Measurements from ENCODE around the gene MARS2.
"Not testable (repeated sequence)": the region's sequence is repeated elsewhere in the genome, so short reads cannot be mapped to it uniquely, and the experiment has no call there.

The MARS2 gene

DNA sequence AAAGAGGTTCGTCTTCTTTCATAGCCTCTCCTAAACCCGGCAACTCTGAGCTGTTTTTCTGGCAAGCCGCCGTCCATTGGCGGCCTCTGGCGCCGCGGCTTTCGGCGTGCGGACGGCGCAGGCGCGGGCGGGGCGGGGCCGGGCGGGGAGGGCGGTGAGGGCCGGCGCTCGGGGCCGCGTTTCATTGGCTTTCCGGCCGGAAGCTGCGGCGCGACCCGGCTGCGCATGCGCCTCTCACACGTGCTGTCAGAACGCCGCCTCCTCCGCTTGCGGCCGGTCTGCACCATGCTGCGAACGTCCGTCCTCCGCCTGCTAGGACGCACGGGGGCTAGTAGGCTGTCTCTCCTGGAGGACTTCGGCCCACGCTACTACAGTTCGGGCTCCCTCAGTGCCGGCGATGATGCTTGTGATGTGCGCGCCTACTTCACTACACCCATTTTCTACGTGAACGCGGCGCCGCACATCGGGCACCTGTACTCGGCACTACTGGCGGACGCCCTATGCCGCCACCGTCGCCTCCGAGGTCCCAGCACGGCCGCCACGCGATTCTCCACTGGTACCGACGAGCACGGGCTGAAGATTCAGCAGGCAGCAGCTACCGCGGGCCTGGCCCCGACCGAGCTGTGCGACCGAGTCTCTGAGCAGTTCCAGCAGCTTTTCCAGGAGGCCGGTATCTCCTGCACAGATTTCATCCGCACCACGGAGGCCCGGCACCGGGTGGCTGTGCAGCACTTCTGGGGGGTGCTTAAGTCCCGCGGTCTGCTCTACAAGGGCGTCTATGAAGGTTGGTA is at the start of gene MARS2:
Gene MARS2, plus strand, starts transcription at position 249 of the 791 bp plus-strand sequence. Its CDS starts 37 bp downstream, at position 286.
- DNase-seq, result peak; percentile 91

DNA sequence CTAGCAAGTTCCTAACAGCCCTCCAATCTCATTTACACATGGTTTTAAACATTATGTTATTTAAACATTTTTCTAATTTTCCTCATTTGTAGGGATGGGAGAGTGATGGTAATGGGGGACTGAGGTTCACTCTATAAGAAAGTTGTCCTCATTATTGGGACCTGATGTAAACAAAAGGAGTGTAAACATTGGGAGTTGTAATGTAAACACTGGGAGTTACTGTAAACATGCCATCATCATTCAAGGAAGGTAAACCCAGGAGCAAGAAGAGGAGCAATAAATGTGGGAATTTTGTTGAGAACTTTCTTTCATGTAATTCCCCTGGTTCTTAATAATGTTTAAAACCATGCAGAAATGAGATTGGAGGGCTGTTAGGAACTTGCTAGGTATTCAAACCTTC is 47.6 kb upstream of the MARS2 start:
- DNase-seq, result no peak

DNA sequence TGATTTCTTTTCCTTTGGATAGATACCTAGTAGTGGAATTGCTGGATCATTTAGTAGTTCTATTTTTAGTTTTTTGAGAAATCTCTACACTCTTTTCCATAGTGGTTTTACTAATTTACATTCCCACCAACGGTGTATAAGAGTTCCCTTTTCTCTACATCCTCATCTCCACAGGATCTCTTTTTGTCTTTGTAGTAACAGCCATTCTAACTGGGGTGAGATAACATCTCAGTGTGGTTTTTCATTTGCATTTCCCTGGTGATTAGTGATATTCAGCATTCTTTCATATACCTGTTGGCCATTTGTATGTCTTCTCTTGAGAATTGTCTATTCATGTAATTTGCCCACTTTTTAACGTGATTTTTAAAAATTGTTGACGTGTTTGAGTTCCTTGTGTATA is 43.5 kb upstream of the MARS2 start:
- DNase-seq, result no peak

DNA sequence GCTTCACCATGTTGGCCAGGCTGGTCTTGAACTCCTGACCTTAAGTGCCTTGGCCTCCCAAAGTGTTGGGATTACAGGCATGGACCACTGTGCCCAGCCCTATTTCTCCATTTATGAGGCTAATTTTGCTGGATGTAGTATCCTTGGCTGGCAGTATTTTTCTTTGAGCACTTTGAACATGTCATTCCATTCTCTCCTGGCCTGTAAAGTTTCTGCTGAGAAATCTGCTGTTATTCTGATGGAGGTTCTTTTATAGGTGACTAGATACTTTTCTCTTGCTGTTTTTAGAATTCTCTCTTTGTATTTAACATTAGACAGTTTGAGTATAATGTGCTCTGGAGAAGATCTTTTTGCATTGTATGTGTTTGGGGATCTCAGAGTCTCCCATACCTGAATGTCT is 38.9 kb upstream of the MARS2 start:
- no peak for DNase-seq

DNA sequence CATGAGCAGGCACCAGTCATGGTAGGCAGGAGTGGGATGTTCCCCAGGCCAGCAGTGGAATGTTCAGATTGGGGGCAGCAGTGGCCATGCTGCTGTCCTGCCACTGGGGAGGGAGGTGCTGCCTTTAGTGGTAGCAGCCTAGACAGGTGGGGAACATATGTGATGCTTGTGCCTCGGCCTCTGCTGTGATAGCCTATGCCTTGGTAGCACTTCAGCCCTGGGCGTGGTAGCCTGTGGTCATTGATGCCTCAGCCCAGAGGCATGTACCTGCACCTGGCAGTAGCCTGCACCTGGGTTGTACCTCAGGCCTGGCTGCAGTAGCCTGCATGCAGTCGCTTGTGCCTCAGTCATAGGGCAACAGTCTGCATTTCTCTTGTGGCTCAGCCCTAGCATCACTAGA is 36.9 kb upstream of the MARS2 start:
- DNase-seq, result no peak

DNA sequence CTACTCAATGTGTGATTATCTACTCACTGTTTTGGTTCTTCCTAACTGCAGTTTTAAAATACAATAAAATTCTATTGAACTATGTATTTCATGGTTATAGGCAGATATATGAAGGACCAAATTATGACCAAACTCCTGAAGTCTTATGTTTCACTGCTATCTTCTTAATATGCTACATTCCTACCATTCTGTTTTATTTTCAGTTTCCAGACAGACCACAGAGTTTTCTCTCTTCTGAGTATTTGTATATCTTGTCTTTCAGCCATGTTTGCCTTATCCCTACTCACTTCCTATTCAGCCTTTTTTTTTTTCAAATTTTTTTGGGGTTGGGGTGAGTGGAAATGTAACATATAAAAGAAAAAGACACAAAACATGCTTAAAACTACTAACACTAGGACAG is 36.1 kb upstream of the MARS2 start:
- DNase-seq, result no peak

DNA sequence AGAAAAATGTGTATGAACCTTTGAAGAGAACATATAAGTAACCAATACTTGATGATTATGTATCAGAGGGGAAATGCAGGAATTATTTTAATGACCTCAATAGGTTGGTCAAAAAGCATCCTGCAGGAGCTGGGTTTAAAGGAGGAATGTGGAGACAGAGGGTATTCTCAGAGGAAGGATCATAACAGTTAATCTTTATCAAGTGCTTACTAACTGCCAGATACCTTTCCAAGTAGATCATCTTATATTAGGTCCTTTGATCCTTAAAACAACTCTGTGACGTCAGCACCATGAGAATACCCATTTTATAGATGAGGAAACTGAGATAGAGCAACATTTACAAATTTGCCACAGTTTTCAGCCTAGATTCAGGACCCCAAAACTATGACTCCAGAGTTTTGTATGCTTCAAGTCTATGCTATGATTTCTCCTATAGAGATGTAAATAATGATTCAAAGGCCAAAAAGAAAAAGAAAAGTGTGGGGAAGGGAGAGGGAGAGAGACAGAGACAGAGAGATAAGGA is 32.7 kb upstream of the MARS2 start:
- no peak for DNase-seq

DNA sequence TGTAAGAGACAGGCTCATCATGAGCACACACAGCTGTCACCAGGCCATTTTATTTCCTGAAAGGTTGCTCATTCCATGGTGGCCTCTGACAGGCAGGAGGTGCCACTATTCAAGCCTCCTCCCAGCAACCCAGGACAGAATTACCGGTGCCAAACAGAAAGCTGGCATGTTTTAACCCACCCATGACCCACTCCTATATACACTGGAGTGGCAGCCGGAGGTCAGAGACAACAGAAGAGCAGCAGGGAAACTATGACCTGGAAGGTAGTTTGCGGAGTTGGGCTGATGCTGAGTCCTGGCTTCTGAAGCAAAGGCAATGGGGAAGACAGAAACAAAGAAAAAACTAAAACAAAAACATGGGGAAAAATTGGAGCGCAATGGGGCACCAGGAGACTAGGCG is 32.1 kb upstream of the MARS2 start:
- no peak for DNase-seq

DNA sequence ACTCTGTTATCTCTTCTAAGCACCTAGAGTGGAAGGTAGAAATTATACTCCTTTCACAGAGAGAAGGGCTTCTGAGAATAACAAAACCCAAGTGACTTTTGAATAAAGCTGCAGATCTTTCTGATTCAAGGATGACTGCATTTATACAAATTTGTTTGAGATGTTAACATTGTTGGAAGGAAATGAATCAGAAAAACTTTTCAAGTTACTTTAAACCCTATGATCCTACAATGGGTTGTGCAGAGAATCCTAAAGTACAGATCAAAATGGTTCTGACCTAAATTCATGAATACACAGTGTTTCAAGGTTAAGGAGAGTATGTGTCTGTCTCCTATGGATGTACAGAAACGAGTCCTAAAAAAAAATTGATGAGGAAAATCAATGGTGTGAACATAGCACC is 31.6 kb upstream of the MARS2 start:
- no peak for DNase-seq

DNA sequence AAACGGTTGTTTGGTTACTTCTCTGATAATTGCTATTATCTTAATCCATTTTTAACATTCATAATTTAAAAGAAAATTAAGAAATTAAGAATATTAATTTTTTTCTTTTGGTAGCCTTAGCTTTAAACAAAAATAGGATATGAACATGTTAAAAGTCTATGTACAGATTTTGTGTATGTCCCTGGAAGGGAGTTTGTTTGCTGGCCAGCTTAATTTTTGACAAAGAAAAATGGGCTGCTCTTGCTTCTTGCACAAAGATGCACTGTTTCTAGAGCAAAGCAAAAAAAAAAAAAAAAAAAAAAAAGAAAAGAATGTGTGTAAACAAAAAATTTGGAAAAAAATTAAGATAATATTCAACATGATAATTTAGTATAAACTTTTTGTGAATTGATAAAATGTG is 31.1 kb upstream of the MARS2 start:
- DNase-seq, result no peak

DNA sequence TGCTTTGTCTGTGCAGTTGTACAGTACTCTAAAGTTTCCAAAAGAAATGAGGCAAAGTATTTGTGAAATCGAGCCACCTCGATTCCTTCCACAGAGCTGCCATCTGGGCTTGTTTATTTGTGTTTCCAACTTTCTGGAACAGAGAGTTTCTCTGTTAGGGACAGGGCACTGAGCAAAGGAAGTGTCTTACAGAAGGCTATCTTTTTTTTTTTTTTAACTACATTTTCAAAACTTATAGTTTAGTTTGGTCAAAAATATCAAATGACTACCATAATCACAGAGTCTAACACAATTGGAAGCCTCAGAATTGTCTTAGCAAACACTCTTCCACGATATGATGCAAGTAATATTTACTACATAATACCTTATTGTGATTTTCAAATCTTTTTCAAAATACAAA is 30.6 kb upstream of the MARS2 start:
- DNase-seq, result no peak

DNA sequence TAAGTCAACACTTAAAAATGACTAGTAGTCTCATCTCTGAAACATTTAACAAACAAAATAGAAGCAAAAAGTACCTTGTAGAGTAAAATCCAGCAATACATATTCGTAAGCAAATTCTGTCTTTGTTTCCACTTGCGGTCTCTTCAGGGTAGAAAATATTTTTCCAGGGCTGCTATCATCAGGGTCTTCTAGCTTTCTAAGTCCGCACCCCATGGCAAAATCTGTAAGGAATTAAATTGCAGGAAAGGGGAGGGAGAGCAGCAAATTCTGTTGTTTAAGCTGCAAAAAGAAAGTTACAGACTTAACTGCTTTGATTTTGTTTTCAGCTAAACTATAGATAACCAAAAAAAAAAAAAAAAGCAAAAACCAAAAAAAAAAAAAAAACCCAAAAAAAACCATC is 29.9 kb upstream of the MARS2 start, which contains the start of gene RFTN2:
Gene RFTN2, minus strand, starts transcription at position 342 of the 400 bp plus-strand sequence. Its CDS starts 129 bp downstream, at position 213.
- DNase-seq, result no peak

DNA sequence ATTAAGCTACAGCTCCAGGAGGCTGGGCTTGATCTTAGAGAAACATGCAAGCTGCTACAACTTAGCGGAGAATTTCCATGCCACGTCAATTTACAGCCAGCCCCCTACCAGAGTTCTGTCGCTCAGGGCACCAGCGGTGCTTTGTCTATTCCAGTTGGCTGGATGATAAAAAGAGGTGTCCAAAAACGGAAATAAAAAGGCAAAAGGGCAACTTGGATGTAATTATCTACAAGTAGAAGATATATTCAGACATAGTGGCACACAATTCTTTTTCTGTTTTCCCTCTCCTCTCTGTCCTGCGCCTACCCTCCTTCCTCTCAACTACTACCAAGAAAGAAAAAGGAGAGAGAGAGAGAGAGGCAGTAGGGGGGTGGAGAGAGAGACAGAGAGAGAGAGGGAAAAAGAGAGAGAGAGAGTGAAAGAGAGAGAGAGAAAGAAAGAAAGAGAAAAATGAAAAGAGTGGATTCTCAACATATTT is 29.4 kb upstream of the MARS2 start:
- DNase-seq, result no peak

DNA sequence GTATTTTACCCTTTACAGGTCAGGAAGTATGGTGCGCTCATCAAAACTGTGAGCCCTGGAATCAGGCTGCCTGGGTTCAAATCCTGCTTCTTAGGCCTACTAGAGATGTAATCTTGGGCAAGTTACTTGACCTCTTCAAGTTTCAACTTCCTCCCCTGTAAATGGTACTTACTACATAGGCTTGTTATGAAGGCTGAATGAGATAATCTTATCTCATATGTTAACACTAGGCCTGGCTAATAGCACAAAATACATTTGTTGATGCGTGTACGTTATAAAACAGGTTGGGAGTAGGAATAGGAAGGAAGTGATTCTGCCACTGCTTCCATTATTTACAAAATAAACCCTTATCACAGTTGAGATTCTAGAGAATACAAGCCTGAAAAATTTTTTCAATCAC is 28.1 kb upstream of the MARS2 start:
- no peak for DNase-seq

DNA sequence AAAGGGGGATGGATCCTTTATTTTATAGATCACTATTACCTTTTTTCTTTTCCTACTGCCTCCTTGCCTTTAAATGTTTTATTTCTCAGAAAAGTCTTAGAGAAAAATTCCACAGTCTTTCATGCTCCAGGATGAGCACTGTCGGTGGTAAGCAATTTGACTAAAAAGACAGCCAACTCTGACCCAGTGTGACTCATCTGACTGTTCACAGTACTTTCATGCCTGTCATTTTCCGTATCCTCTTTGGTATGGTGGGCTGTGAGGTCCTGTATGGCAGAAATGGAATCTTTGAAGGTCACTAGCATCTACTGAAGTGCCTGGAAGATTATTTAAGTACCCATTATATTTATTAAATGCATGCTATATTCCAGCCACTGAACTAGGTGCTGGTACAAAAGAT is 27.7 kb upstream of the MARS2 start:
- peak; percentile 37 for DNase-seq

DNA sequence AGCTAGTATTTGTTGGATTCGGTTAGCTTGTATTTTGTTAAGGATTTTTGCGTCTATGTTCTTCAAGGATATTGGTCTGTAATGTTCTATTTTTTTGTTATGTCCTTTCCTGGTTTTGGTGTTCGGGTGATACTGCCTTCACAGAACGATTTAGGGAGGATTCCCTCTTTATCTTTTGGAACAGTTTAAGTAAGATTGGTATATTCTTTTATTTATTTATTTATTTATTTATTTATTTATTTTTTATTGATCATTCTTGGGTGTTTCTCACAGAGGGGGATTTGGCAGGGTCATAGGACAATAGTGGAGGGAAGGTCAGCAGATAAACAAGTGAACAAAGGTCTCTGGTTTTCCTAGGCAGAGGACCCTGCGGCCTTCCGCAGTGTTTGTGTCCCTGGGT is 10.0 kb upstream of the MARS2 start:
- DNase-seq, result not testable (repeated sequence)

DNA sequence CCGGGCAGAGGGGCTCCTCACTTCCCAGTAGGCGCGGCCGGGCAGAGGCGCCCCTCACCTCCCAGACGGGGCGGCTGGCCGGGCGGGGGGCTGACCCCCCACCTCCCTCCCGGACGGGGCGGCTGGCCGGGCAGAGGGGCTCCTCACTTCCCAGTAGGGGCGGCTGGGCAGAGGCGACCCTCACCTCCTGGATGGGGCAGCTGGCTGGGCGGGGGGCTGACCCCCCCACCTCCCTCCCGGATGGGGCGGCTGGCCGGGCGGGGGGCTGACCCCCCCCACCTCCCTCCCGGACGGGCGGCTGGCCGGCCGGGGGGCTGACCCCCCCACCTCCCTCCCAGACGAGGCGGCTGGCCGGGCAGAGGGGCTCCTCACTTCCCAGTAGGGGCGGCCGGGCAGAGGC is 9.2 kb upstream of the MARS2 start:
- not testable (repeated sequence) for DNase-seq

DNA sequence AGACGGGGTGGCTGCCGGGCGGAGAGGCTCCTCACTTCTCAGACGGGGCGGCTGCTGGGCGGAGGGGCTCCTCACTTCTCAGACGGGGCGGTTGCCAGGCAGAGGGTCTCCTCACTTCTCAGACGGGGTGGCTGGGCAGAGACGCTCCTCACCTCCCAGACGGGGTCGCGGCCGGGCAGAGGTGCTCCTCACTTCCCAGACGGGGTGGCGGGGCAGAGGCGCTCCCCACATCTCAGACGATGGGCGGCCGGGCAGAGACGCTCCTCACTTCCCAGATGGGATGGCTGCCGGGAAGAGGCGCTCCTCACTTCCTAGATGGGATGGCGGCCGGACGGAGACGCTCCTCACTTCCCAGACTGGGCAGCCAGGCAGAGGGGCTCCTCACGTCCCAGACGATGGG is 8.6 kb upstream of the MARS2 start:
- not testable (repeated sequence) for DNase-seq

DNA sequence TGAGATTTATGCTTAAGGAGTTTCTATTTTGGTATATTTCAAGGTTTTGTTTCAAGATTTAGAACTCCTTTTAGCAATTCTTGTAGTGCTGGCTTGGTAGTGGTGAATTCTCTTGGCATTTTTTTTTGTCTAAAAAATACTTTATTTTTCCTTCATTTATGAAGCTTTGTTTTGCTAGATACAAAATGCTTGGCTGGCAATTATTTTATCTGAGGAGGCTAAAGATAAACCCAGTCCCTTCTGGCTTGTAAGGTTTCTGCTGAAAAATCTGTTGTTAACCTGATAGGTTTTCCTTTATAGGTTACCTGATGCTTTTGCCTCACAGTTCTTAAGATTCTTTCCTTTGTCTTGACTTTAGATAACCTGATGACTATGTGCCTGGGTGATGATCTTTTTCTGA is 5.4 kb upstream of the MARS2 start:
- DNase-seq, result not testable (repeated sequence)

DNA sequence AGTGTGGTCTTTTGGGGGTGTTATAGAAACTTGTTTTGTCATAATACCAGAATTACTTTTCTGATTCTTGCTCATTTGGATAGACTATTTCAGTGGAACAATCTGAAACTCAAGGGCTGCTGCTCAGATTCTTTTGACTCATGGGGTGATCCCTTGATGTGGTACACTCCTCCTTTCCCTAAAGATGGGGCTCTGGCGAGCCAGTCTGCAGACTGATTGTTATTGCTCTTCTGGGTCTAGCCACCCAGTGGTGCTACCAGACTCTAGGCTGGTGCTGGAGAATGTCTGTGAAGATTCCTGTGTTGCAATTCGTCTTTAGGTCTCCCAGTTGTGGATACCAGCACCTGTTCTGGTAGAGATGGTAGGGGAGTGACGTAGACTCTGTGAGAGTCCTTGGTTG is 4.2 kb upstream of the MARS2 start:
- no peak for DNase-seq

DNA sequence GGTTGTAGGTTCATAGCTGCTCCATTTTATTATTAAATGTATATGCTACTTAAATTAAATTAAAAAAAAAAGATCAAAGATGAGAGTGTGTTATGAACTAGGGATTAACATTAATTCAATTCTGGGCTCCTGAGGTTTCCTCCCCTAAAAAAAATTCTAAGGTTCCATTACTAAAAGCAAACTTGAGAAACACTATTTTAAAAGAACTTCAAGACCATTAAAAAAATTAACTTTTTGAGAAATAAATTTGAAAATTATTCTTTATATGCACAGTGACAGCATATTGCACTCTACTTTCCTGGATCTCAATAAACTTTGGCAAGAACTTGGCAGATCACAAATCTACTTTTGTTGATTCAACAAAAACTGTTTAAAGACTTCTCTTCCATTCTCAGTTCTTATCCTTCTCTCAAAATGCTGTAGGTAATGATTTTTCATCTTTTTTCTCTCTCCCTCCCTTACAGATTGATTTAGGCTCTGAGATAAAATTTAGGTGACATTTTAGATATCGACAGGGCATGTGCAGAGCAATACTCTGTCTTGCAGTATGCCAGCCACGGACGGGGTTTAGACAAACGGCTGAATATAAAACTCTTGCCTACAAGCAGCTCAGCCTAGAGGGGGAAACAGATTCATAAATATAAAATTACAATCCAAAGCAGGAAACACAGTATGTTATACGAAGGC is 592 bp upstream of the MARS2 start:
- DNase-seq, result no peak

DNA sequence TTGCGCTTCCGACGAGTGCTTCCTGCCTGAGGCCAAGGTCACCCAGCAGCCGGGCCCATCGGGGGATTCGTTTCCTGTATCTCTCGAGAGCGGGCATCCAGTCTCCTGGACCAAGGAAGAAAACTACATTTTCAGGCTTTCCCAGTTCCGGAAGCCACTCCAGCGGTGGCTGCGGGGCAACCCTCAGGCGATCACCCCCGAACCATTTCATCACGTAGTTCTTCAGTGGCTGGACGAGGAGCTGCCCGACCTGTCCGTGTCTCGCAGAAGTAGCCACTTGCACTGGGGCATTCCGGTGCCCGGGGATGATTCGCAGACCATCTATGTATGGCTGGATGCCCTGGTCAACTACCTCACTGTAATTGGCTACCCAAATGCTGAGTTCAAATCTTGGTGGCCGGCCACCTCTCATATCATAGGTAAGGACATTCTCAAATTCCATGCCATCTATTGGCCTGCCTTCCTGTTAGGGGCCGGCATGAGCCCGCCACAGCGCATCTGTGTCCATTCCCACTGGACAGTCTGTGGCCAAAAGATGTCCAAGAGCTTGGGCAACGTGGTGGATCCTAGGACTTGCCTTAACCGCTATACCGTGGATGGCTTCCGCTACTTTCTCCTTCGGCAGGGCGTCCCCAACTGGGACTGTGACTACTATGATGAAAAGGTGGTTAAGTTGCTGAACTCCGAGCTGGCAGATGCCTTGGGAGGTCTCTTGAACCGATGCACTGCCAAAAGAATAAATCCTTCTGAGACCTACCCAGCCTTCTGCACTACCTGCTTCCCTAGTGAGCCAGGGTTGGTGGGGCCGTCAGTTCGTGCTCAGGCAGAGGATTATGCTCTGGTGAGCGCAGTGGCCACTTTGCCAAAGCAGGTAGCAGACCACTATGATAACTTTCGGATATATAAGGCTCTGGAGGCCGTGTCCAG is 1.0 kb downstream of the MARS2 start:
- DNase-seq, result peak; percentile 53

DNA sequence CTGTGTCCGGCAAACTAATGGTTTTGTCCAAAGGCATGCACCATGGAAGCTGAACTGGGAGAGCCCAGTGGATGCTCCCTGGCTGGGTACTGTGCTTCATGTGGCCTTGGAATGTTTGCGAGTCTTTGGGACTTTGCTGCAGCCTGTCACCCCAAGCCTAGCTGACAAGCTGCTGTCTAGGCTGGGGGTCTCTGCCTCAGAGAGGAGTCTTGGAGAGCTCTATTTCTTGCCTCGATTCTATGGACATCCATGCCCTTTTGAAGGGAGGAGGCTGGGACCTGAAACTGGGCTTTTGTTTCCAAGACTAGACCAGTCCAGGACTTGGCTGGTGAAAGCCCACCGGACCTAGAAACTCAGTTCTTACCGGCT is 1.7 kb downstream of the MARS2 start:
- DNase-seq, result peak; percentile 3
